HCT116 (cell line): ENCODE results near the gene PPIL1.
A peak's percentile ranks its signal among the peaks of the same experiment; 100 is the strongest.

Experiments used
- EZH2 ChIP-seq: fragments of 200-600 bp; sonication (generic); IDR thresholded peaks from 2 replicates; pipeline ENCODE4 v1.6.1; 2017; ENCODE audit warnings: antibody characterized with exemption, mixed run types
- POLR2AphosphoS5 ChIP-seq: IDR thresholded peaks from 2 replicates; pipeline ENCODE4 v1.6.1; 2011; ENCODE audit warnings: mild to moderate bottlenecking, low read depth, low read length, moderate library complexity
- TF ChIP-seq, protein P1 (sequence below), 3 experiments: fragments of 200-600 bp in 1 of 3; sonication (generic) in 1 of 3; IDR thresholded peaks in 2 of 3; conservative IDR thresholded peaks in 1 of 3; 2 replicates each; pipeline ENCODE4 v1.5.1; 2012 to 2017; ENCODE audit warnings: low read depth in 2 of 3, low read length in 2 of 3, antibody characterized with exemption in 1 of 3, borderline replicate concordance in 1 of 3, control low read depth in 1 of 3, mild to moderate bottlenecking in 1 of 3, mixed read lengths in 1 of 3, mixed run types in 1 of 3, moderate library complexity in 1 of 3; ENCODE audit not compliant: insufficient read depth in 1 of 3

DNA sequence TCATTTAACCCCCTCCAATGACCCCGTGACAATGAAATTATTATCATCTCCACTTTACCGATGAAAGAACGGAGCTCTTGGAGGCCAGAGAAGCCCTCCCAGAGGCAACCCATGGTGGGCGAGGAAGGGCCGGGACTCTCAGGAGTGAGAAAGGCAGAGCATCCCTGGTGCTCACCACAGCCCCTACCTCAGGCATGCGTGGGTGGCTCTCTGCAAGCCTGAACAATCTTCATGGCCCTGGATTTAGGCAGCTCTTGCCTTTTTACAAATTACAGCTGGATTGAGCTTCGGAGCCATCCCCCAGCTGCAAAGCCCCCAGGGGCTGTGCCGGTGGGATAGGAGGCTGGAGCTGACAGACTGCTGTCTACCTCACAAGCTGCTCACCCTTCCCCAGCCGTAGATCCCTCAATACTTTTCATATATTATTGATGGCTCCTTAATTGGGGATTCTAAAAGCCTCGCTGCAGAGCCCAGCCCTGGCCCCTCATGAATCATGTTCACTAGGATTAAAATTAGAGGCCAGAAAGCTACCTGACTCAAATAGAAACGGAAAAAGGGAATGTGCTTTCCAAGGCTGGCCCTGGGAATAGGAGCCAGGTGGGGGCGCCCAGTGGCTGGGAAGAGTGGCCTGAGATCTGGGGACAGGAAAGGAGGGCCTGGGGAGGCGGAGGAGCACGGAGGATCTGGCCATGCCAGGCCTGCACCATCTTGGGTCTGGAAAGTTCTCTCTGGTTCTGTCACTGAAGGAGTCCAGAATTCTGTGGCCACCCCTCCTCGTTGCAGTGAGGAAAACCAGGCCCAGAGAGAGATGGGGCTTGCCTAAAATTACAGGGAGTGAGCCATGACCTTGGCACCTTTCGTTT is 64.4 kb downstream of the PPIL1 start:
- no peak for TF ChIP-seq EZH2
- TF ChIP-seq, protein P1, sequence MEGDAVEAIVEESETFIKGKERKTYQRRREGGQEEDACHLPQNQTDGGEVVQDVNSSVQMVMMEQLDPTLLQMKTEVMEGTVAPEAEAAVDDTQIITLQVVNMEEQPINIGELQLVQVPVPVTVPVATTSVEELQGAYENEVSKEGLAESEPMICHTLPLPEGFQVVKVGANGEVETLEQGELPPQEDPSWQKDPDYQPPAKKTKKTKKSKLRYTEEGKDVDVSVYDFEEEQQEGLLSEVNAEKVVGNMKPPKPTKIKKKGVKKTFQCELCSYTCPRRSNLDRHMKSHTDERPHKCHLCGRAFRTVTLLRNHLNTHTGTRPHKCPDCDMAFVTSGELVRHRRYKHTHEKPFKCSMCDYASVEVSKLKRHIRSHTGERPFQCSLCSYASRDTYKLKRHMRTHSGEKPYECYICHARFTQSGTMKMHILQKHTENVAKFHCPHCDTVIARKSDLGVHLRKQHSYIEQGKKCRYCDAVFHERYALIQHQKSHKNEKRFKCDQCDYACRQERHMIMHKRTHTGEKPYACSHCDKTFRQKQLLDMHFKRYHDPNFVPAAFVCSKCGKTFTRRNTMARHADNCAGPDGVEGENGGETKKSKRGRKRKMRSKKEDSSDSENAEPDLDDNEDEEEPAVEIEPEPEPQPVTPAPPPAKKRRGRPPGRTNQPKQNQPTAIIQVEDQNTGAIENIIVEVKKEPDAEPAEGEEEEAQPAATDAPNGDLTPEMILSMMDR (IDR thresholded peaks at IDR 0.05 in 2 of 3, conservative IDR thresholded peaks at IDR 0.05 in 1 of 3; ENCODE audit: borderline replicate concordance in 1 of 3, insufficient read depth in 1 of 3, low read depth in 2 of 3, low read length in 2 of 3), result peak in 2 of 3 experiments; percentile 17 to 31; a peak in 2 of 6 replicates
- no peak for TF ChIP-seq POLR2AphosphoS5
